ENCODE results near the gene ITPKA.
"Not testable (repeated sequence)": the region's sequence is repeated elsewhere in the genome, so short reads cannot be mapped to it uniquely, and the experiment has no call there.

The ITPKA gene

GRCh38 chr15:41493205-41493901 lies at the start of gene ITPKA:
Gene ITPKA (plus strand): TSS chr15:41493874. CDS start chr15:41493928, 54 bp downstream.
- Mint-ChIP-seq H3K27me3 (peaks cover 50% of the 10 kb centered on the region), H3K36me3 (ENCODE audit: low read depth) (no peaks in the 10 kb centered on the region), H3K9me3 (no peaks in the 10 kb centered on the region), H3K4me1 (ENCODE audit: low read depth) (peaks cover 41% of the 10 kb centered on the region), H3K4me3 (peak within 1 kb of the TSS; percentile 63), H3K27ac (peak within 1 kb of the TSS; percentile 68)
- DNase-seq, result peak; percentile 94

- no peaks in the 10 kb centered on the region for H3K27me3 Mint-ChIP-seq
- H3K4me1 Mint-ChIP-seq (ENCODE audit: low read depth), result peaks cover 14% of the 10 kb centered on the region
- H3K4me3 Mint-ChIP-seq, result no peak overlapping the region
- H3K27ac Mint-ChIP-seq, result no peak overlapping the region
- no peak for DNase-seq
- H3K9me3 Mint-ChIP-seq, result no peaks in the 10 kb centered on the region
- H3K36me3 Mint-ChIP-seq (ENCODE audit: low read depth), result peaks cover 49% of the 10 kb centered on the region
These were observed 48.3 kb upstream of the ITPKA start for GRCh38 chr15:41445399-41445798.

DNA sequence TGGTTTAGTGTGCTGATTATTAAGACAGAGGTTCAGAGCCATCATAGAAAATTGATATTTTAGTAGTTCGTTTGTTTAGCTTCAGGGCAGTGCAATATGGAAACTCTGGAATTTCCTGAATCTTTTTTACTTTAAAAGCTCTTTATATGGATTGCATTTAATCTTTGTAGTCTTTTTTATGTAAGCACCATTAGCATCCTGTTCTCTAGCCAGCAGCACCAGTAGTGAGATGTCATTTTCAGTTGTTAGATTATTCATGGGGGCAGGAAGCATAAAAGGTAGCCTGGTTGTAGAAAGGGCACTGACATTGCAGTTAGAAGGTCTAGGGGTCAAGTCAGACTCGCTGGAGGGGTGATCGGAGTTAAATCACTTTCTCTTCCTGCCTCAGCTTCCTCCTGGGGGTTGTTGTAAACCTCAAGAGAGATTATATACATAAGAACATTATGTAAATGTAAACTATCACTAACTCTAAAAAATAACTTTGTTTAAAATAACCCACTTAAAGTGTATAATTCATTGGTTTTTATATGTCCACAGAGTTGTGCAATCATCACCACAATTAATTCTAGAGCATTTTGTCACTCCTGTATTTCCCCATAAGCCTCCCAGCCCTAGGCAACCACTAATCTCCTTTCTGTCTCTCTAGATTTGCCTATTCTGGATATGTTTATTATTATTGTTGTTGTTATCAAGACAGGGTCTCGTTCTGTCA lies 31.4 kb upstream of the ITPKA start:
- Mint-ChIP-seq H3K9me3 (no peaks in the 10 kb centered on the region), H3K27ac (peak overlapping the region; percentile 85), H3K27me3 (no peaks in the 10 kb centered on the region), H3K4me3 (no peak overlapping the region), H3K36me3 (ENCODE audit: low read depth) (peaks cover 67% of the 10 kb centered on the region), H3K4me1 (ENCODE audit: low read depth) (peaks cover 2% of the 10 kb centered on the region)
- no peak for DNase-seq

DNA sequence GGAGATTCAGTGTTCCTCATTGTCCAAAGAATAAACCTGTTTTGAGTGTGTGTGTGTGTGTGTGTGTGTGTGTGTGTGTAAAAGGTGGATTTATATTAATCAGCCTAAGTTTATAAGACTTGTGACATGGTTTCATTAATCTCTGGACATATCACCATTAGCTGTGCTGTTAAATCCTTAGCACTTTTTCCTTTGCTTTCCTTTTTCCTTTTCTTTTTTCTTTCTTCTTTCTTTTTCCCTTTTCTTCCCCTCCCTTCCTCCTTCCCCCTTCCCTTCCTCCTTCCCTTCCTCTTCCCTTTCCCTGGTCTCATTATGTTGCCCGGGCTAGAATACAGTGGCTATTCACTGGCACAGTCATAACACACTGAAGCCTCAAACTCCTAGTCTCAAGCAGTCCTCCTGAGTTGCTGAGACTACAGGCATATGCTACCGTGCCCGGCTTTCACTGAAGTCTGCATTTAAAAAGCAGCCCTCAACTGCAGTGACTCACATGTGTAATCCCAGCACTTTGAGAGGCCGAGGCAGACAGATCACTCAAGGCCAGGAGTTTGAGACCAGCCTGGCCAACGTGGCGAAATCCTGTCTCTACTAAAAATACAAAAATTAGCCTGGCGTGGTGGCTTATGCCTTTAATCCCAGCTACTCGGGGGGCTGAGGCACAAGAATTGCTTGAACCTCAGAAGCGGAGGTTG lies 28.6 kb upstream of the ITPKA start:
- Mint-ChIP-seq H3K9me3 (no peaks in the 10 kb centered on the region), H3K4me1 (ENCODE audit: low read depth) (peaks cover 2% of the 10 kb centered on the region), H3K27me3 (no peaks in the 10 kb centered on the region), H3K4me3 (no peak overlapping the region), H3K36me3 (ENCODE audit: low read depth) (peaks cover 69% of the 10 kb centered on the region), H3K27ac (no peak overlapping the region)
- no peak for DNase-seq

DNA sequence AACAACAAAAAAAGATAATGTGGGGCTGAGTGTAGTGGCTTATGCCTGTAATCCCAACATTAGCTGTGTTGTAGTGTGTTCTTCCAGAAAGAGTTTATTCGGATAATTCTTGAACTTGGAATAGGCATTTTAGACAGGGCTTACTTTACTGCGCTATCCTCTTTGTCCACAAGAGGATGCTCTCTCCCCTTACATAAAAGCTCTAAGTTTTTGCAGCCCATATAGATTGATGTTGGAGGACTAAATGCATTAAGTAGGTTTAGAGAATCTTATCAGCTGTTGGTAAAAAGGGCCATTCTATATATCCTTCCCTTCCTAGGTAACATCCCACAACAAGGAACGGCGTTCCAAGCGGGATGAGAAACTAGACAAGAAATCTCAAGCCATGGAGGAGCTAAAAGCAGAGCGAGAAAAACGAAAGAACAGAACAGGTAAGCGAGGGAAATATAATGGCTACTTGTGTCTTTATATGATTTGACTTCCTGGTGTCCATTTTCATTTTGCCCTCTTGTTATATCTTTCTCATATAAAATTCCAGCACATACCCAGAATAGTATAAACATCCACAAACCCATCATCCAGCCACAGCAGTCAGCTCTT lies 27.8 kb upstream of the ITPKA start:
- no peak overlapping the region for H3K27ac Mint-ChIP-seq
- no peaks in the 10 kb centered on the region for H3K27me3 Mint-ChIP-seq
- H3K36me3 Mint-ChIP-seq (ENCODE audit: low read depth), result peaks cover 73% of the 10 kb centered on the region
- DNase-seq, result no peak
- no peak overlapping the region for H3K4me3 Mint-ChIP-seq
- H3K9me3 Mint-ChIP-seq, result no peaks in the 10 kb centered on the region
- peaks cover 2% of the 10 kb centered on the region for H3K4me1 Mint-ChIP-seq (ENCODE audit: low read depth)

GRCh38 chr15:41466711-41467110 lies 27.0 kb upstream of the ITPKA start:
- Mint-ChIP-seq H3K27me3 (no peaks in the 10 kb centered on the region), H3K4me3 (no peak overlapping the region), H3K9me3 (no peaks in the 10 kb centered on the region), H3K36me3 (ENCODE audit: low read depth) (peaks cover 80% of the 10 kb centered on the region), H3K27ac (peak overlapping the region; percentile 18), H3K4me1 (ENCODE audit: low read depth) (peaks cover 2% of the 10 kb centered on the region)
- DNase-seq, result no peak

DNA sequence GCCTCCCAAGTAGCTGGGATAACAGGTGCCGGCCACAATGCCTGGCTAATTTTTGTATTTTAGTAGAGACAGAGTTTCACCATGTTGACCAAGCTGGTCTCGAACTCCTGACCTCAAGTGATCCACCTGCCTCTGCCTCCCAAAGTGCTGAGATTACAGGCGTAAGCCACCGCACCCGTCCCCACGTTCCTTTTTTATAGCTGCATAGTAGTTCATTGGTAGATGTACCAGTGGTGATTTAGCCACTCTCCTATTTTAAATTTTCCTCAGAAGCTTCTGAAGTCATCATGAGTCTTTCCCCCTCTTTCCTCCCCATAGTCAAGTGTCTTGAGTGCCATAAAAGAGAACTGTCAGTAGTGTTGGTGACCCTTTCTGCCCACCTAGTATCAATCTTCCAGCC lies 24.0 kb upstream of the ITPKA start:
- Mint-ChIP-seq H3K27ac (peak overlapping the region; percentile 17), H3K36me3 (ENCODE audit: low read depth) (peaks cover 81% of the 10 kb centered on the region)
- not testable (repeated sequence) for H3K27me3 Mint-ChIP-seq; H3K4me1 Mint-ChIP-seq (ENCODE audit: low read depth); DNase-seq; H3K9me3 Mint-ChIP-seq; H3K4me3 Mint-ChIP-seq

DNA sequence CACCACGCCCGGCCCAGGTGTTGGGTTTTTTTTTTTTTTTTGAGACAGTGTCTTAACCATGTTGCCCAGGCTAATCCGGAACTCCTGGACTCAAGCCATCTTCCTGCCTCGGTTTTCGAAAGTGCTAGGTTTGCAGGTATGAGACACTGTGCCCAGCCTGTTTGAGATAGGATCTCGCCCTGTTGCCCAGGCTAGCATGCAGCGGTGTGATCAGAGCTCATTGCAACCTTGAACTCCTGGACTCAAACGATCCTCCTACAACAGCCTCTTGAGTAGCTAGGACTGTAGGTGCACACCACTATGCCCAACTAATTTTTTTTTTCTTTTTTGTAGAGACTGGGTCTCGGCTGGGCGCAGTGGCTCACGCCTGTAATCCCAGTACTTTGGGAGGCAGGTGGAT lies 20.3 kb upstream of the ITPKA start:
- Mint-ChIP-seq H3K27me3 (no peaks in the 10 kb centered on the region), H3K27ac (no peak overlapping the region), H3K36me3 (ENCODE audit: low read depth) (peaks cover 84% of the 10 kb centered on the region), H3K9me3 (no peaks in the 10 kb centered on the region), H3K4me3 (no peak overlapping the region), H3K4me1 (ENCODE audit: low read depth) (peaks cover 8% of the 10 kb centered on the region)
- no peak for DNase-seq

DNA sequence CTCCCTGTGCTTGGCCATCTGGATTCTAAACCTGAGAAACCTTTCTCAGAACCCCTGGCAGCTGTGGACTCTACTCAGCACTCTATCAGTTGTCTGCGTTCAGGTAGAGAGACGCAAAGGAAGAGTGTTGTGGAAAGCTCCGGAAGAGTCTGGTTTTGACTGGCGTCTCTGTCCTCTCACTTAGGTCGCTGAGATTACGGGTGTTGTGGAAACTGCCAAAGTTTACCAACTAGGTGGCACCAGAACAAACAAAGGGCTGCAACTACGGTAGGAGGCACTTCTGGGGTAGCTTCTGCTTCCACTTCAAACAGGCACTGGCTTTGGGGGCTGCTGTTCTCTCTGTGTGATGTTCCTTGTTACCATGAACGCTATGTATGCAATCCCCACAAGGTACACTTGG lies 19.2 kb upstream of the ITPKA start:
- no peaks in the 10 kb centered on the region for H3K27me3 Mint-ChIP-seq
- no peaks in the 10 kb centered on the region for H3K9me3 Mint-ChIP-seq
- no peak for DNase-seq
- H3K4me1 Mint-ChIP-seq (ENCODE audit: low read depth), result peaks cover 8% of the 10 kb centered on the region
- H3K27ac Mint-ChIP-seq, result no peak overlapping the region
- peaks cover 85% of the 10 kb centered on the region for H3K36me3 Mint-ChIP-seq (ENCODE audit: low read depth)
- no peak overlapping the region for H3K4me3 Mint-ChIP-seq

GRCh38 chr15:41474941-41475340 lies 18.7 kb upstream of the ITPKA start:
- Mint-ChIP-seq H3K9me3 (no peaks in the 10 kb centered on the region), H3K36me3 (ENCODE audit: low read depth) (peaks cover 84% of the 10 kb centered on the region)

DNA sequence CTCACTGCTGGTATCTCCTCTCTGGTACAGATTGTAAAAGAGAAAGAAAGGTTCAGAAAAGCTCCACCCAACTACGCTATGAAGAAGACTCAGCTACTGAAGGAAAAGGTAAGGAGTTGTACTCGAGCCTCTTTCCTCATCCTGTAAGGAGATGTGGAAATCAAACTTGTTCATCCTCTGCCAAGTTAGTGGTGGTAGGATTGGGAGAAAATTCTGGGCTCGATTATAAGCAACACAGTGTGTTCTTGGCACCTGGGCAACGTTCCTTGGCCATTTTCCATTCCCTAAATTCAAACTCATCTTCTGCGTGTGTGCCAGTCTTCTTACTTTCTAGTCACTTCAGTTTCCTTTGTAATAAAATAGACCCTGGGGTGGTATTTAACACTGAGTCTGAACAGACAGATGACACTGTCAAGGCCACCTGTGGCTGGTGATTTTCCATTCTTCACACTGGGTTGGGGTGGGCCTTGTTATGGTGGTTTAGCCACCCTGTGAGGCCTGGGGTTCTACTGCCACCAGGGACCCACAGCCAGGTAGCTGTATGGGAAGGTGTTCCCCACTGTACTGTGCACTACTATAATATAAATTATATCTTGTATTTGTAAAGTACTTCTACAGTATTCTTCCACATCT lies 17.1 kb upstream of the ITPKA start:
- peak overlapping the region; percentile 9 for H3K27ac Mint-ChIP-seq
- H3K4me3 Mint-ChIP-seq, result no peak overlapping the region
- peaks cover 10% of the 10 kb centered on the region for H3K4me1 Mint-ChIP-seq (ENCODE audit: low read depth)
- H3K27me3 Mint-ChIP-seq, result no peaks in the 10 kb centered on the region
- no peak for DNase-seq
- no peaks in the 10 kb centered on the region for H3K9me3 Mint-ChIP-seq
- peaks cover 87% of the 10 kb centered on the region for H3K36me3 Mint-ChIP-seq (ENCODE audit: low read depth)

More at GRCh38 chr15:41474941-41475340, 18.7 kb upstream of the ITPKA start:
- Mint-ChIP-seq H3K27me3 (no peaks in the 10 kb centered on the region), H3K4me1 (ENCODE audit: low read depth) (peaks cover 8% of the 10 kb centered on the region), H3K27ac (no peak overlapping the region), H3K4me3 (no peak overlapping the region)
- no peak for DNase-seq

DNA sequence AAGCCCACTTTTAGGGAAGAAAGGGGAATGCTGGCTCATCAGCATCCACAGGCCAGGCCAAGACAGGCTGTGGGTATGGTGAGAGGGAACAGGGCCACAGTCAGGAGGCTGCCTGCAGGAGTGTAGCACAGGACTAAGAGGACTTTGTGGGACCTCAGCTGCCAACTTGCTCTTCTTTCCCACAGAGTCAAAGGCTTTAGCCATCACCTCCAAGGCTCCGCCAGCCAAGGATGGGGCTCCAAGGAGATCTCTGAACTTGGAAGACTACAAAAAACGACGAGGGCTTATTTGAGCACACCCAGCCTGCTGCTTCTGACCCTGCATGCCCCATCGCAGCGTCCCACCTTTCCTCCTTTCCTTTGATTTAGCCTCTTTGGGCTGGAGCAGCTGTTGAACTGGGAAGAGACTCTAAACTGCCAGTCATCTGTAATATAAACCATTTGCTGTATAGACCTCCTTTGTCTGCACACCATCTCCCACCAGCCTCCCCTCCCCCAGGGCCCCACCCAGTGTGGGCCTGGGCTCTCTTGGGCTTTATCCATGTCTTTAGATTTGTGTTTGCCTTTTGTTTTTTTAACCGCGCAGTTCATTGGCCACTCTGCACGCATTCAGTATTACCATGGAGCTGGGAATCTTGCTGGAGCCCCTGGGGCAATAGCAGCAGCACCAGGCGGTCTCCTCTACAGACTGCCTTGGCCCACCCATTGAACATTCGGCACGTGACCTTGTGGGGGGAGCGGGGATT lies 13.1 kb upstream of the ITPKA start:
- no peak overlapping the region for H3K27ac Mint-ChIP-seq
- H3K36me3 Mint-ChIP-seq (ENCODE audit: low read depth), result peaks cover 72% of the 10 kb centered on the region
- no peaks in the 10 kb centered on the region for H3K27me3 Mint-ChIP-seq
- no peak overlapping the region for H3K4me3 Mint-ChIP-seq
- peaks cover 26% of the 10 kb centered on the region for H3K4me1 Mint-ChIP-seq (ENCODE audit: low read depth)
- no peak for DNase-seq
- no peaks in the 10 kb centered on the region for H3K9me3 Mint-ChIP-seq

DNA sequence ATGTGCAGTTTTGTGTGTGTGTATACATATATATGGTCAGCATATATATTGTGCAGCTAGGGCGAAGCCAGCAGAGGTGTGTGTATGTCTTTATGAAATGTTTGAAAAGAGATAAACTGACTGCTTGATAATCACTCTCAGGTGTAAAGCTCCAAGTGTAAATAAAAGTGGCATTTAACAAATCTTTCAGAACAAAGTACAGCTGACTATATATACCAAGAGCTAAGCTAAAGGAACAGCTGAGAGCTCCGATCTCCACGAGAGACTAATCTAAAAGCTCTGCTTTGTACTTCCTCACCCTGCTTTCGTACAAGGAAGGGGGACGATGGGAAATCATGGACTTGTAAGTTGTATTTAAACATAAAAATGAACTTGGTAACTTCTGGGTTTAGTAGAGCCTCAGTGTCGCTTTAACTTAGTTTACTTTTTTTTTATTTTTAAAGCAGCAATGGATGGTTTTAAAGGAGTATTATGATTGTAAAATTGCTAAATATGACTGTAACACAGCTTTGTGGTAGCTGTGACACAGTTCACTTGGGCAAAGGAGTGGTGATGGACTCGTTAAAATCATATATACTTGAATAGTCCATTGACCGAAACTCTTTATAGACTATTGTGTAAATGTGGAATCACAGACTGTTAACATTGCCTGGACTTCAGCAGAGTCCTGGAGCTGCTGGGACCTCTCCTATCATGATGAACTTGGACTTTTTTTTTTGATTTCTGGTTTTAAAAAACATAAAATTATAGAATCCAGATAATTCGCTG lies 11.4 kb upstream of the ITPKA start:
- Mint-ChIP-seq H3K27ac (no peak overlapping the region), H3K4me1 (ENCODE audit: low read depth) (peaks cover 23% of the 10 kb centered on the region), H3K4me3 (no peak overlapping the region), H3K27me3 (no peaks in the 10 kb centered on the region), H3K9me3 (no peaks in the 10 kb centered on the region), H3K36me3 (ENCODE audit: low read depth) (peaks cover 56% of the 10 kb centered on the region)
- no peak for DNase-seq
